Activated effector memory CD4-positive, alpha-beta T cell treated with Interleukin-2 at 50 U/mL for 16 hours (primary cell): ENCODE data around the gene PDX1.

ENCODE experiments used
- DNase-seq: peaks from one replicate; pipeline ENCODE4 v3.0.0-alpha.2; 2020

The PDX1 gene

DNA sequence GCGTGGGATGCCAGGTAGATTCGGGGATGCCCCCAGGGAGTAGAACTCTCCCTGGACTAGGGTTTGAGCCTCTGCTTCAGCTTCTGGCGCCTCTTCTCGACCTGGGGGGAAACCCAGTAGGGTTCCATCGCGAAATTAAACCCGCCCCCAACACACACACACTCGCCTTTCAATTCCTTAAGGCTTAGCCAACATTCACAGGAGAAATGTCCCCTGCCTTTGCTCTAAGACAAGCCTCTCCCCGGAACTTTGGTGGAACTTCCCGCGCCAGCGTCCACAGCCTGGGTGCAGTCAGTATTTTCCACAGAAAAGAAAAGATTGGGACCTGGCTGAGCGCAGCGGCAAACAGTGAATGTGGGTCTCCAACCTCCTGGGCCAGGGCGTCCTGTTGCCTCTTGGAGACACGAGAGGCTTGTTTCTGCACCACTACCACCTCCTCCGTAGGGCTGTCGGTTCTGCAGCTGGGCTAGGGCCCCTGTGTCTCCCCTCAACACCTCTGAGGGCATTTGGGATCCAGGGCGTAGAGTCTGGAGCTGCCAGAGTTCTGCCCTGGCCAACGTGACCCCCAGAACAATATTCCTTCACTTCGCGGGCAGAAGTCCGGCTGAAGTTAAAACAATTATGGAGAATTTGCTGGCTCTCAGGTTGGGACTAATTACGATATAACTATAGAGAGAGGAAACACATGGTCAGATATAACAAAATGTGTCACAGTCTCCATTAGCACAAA is 3.2 kb downstream of the PDX1 start:
- no peak for DNase-seq

- no peak for DNase-seq
Measured at GRCh38 chr13:27923794-27924528, 4.2 kb downstream of the PDX1 start.

- DNase-seq, result no peak
Measured at GRCh38 chr13:27924529-27925141, 4.8 kb downstream of the PDX1 start.

DNA sequence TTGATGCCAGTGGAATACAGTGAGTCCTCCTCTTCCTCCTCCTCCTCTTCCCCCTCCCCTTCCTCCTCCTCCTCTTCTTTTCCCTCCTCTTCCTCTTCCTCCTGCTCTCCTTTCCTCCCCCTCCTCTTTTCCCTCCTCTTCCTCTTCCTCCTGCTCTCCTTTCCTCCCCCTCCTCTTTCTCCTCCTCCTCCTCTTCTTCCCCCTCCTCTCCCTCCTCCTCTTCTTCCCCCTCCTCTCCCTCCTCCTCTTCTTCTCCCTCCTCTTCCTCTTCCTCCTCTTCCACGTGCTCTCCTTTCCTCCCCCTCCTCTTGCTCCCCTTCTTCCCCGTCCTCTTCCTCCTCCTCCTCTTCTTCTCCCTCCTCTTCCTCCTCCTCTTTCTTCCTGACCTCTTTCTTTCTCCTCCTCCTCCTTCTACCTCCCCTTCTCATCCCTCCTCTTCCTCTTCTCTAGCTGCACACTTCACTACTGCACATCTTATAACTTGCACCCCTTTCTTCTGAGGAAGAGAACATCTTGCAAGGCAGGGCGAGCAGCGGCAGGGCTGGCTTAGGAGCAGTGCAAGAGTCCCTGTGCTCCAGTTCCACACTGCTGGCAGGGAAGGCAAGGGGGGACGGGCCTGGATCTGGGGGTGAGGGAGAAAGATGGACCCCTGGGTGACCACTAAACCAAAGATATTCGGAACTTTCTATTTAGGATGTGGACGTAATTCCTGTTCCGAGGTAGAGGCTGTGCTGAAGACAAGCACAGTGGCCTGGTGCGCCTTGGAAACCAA is 5.6 kb downstream of the PDX1 start:
- DNase-seq, result no peak

DNA sequence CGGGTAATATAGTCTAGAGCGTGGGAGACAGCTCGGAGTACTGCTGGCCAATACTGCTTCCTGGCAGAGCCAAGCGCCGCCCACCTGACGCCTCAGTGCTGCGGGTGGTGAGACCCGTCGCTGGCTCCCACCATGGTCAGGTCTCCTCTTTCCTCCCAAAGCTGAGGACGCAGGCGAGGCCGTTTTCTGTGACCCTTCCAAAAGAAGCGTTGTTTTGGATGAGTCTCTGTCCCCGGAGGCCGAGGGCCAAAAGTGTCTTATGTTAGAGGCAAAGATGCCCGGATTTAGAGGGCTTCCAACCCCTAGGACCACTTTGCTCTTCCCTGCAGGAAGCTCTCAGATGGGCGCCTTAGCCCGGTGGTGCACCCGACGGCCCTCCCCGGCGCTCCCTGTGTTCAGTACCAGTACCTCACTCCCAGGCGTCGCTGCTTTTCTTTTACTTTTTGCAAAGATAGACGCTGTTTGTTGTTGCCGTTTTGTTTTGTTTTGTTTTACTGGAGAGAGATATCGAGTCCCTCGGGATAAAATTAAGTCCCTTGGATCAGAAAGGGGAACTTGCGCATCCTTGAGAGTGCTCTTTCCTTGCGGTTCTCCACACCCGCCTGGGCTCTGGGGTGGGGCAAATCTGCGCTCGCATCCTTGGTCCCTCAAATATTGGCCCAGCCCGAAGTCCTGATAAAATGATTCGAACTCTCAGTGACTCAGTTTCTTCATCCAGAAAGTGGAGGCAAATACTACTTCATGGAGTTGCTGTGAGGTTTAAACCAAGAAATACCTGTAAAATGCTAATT is 7.0 kb downstream of the PDX1 start:
- DNase-seq, result no peak

- no peak for DNase-seq
Measured at GRCh38 chr13:27927444-27928352, 7.9 kb downstream of the PDX1 start.

DNA sequence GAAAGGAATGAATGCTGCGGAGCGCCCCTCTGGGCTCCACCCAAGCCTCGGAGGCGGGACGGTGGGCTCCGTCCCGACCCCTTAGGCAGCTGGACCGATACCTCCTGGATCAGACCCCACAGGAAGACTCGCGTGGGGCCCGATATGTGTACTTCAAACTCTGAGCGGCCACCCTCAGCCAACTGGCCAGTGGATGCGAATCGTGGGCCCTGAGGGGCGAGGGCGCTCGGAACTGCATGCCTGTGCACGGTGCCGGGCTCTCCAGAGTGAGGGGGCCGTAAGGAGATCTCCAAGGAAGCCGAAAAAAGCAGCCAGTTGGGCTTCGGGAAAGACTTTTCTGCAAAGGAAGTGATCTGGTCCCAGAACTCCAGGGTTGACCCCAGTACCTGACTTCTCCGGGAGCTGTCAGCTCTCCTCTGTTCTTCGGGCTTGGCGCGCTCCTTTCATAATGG is 8.6 kb downstream of the PDX1 start:
- DNase-seq, result no peak

DNA sequence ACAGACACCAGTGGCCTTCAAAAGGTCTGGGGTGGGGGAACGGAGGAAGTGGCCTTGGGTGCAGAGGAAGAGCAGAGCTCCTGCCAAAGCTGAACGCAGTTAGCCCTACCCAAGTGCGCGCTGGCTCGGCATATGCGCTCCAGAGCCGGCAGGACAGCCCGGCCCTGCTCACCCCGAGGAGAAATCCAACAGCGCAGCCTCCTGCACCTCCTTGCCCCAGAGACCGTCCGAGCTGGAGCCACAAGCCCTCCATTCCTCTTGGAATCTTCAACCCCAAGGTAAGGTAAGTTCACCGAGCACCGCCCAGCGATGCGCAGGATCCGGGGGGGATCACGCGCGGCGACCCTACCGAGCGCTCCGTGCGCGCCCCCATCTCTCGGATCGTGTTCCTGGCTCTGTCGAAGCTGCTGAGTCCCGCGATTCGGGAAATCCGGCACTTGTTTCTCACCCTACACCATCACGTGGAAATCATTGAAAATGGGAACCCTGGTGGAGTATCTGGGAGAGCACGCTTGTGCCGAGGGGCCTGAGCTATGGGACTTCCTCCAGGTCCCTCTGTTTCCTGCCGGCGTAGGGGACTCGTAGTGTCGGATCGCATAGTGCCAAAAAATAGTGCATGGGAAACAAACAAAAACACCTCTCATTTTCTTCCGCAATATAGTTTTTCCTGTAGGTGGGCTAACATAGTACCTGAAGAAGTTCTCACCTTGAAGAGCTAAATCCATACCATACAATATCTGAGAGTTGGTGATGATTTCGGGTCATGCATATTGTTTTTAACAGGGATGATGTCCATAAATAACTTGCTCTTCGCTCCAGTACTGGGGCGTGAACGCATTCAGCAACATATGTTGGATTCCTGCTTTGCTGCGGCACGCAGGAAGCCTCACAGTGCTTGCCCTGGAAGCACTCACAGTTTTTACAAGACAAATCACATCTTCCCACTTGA is 9.3 kb downstream of the PDX1 start:
- no peak for DNase-seq

GRCh38 chr13:27929868-27930267 is 10.1 kb downstream of the PDX1 start:
- no peak for DNase-seq

DNA sequence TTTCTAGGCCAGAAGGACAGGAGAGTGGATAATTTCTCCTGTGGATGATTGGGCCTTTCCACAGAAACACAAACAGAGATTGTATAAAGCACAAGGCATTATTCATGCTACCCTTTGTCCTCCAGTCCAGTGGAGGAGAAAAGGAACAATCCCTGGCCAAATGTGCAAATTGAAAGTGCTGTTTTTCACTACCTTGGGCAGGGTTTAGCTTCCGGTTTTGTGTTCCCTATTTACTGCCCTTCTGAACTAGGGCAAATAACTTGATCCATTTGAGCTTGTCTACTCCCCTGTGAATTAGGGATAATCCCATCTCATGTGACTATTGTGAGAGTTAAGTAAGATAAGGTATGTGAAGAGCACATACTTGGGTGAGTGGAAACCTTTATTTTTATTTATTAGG is 13.3 kb downstream of the PDX1 start:
- no peak for DNase-seq

DNA sequence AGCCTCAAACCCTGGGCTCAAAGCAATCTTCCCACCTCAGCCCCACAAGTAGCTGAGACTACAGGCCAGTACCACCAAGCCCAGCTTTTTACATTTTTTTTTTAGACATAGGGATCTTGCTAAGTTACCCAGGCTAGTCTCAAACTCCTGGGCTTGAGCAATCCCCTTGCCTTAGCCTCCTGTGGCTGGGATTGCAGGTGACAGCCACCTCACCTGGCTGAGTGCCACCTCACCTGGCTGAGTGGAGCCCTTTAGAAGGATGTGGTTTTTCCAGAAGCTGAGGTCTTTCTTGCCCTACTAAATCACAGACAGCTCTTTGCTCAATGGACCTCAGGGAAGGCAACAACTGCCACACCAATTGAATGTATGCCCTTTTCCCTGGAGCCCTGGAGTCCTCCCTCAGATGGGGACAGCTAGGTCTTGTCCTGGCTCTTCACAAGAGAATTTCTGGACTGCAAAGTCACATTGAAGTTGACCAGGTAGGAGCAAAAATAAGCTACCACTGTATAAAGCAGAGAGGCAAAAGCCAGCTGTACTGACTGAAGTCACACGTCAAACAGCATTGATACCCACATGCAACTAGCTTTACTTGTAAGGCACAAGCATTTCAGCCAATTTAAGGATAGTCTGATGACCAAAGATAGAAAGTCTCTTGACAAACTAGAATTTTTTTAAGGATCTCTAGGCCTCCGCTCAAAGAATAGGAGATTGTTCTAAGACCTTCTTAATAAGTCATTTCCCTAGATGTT is 14.0 kb downstream of the PDX1 start:
- no peak for DNase-seq

DNA sequence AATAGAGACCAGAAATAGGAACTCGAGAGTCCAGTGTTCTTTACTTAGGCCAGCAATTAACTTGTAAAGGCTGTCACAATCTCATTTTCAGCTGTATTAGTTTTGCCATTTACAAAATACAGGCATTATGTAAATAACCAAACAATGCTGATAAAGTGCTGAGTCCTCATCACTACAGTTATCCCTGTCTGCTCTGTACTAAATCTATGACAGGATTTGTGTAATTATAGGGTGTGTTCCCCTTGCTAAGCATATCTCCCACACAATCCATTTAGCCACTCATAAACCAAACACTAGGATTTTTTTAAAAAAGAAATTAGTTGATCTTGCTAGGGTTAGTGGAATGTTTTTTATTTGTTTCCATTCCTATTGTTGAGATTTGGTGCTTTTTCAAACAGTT is 23.2 kb downstream of the PDX1 start:
- no peak for DNase-seq

DNA sequence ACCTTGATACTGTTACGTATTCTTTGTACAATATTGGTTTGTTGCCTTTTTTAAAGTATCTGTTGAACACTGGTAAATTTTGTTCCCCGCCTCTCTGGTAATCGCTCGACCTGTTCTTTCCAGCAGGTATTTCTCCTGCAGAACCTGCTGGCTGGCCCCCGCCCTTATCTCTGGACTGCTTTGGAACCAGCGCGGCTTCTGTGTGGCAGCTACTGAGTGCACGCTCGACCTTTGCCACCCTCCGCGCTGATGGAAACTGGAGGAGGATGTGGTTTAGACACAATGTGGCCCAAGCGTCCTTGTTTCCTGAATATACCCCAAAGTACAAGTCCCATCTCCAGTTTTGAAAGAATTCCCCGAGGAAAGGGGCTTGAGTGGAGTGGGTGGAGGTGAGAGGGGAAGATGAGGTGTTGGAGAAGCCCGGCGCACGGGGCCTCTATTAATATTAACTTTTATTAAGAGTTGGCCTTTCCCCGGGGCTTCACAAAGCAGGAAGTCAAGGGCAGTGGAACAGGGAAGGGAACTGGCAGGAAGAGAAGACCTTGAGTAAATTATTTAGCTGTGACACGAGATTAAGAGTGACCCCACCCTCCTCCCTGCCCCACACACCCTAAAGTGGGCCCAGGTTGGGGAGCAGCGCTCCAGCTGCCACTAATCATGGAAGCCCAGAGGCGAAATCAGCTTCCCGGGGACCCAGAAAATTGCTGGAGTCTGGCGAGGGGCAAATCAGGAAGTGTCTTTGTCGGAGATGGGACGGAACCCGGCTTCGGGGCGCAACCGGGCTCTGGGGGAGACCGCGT is 33.3 kb downstream of the PDX1 start:
- DNase-seq, result no peak

DNA sequence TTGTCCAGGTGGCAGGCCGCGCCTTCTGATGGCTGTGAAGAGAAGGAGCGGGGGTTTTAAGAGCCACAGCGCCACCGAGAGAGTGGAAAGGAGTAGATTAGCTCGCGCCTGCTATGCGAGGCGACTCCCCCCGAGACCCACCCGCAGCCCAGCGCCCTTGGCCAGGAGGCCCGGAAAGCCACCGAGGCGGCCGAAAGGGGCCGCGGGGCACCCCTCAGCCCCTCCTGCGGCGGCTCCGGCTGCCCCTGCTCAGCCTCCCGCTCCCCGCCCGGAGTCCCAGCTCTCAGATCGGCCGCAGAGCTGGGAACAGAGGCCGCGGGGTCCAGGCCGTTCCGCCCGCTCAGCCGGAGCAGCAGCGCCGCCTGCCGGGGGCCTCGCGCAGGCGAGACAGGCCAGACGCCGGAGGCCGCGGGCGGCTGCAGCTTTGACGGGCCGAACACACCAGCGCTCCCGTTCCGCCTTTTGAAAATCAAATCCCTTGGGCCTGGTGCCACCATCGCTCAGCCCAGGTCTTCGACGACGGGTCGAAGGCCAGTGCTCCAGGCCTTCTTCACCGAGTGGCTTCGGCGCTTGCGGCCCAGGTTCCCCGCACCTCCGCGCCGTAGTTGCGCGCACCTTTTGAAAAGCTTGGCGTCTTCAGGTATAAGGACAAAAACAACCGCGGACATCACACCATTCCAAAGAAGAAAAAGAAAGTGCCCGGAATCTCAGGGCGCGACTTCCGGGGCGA is 34.0 kb downstream of the PDX1 start:
- DNase-seq, result peak; percentile 23

GRCh38 chr13:27954406-27954851 is 34.6 kb downstream of the PDX1 start:
- no peak for DNase-seq

DNA sequence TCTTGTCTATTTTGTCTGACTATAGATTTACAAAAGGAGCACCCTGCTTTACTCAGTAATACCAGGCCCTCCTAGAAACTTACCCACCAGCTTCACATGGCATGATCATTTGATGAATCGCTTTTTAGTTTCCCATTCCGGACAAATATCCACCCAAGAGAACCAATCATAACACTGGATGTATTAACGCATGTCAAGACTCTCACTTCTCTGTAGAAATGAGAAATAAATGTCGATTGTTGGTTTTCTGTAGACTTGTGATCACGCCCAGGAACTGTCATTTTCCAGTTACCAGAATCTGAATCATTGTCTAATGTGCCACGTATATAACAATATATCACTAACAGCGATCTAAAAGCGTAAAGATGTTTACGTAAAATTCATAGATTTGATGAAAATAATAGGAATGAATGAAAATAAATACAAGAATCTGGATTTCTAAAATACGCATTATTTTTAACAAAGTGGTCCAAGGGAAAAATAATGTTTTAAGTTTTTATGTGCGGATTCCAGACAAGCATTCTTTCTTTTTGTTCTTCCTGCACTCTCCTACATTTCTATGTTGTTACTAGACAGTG is 35.3 kb downstream of the PDX1 start:
- DNase-seq, result no peak

DNA sequence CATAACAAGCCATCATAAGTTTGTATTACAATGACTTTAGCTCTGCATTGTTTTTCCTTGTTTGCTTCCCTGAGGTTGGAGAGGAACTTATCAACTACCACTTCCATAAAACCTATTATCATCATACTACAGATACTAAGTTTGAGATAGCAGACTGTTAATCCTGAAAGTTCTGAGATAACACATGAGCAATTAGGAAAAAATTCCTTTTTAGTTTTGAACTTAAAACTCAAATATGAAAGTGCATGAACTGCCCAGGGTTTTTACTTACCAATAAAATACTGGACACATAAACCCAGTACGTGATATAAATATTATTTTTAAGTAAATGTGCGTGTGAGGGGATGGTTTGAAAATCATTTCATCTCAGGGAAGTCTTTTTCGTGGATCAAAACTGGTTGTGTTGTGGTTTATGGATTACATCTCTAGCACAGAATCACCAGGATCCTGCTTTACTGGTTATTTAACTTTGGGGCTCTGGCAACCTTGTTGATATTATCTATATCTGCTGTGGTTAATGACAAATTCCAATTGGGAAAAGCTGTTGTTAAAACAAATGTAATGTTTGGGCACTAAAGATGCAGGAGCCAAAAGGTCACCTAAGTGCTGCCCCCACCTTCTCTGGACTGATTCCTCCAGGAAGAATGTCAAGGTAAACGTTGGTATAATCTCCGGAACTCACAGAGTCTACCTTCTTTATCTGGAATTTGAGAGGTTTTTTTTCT is 36.9 kb downstream of the PDX1 start:
- no peak for DNase-seq
